Erythroblast (primary cell): ENCODE results near the gene GNAI2.
A peak's percentile ranks its signal among the peaks of the same experiment; 100 is the strongest.

Experiments
- GATA1 ChIP-seq: IDR thresholded peaks from 2 replicates; pipeline ENCODE4 v1.6.1; 2011; ENCODE audit warnings: low read depth, mild to moderate bottlenecking, control low read depth, low read length, moderate library complexity
- POLR2A ChIP-seq: IDR thresholded peaks from 2 replicates; pipeline ENCODE4 v1.6.1; 2011; ENCODE audit warnings: mild to moderate bottlenecking, low read length

DNA sequence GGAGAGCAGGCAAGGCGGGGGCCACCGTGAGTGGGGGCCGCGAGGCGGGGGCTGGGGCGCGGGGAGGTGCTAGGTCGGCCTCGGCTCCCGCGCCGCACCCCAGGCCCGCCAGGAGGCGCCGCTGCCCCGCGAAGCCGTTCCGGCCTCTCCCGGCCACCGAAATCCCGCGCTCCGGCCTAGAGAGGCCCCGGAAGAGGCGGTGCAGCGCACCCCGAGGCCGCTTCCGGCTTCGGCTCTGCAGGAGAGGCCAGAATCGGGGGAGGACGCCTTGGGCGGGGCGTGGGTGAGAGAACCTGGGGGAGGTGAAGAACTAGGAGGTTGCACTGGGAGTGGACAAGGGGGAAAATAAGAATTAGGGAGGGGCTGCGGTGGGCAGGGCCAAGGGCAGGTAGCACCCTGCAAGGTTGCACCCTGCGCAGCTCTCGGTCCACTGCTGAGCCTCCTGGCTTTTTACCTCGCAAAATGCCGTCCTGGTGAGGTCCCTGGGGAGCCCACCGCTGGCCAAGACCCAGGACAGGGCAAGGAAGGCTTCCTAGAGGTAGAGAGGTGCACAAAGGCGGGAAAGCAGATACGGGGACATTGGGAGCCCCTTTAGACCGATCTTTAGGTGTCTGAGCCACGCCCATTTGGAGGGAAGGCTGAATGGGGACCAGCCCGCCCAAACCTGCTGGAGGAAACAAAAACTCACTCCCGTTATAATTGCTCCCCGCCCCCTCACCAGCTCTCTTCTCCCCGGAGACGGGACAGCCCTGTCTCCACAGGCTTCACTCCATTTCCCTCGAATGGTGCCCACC lies 8.4 kb upstream of the GNAI2 start:
- TF ChIP-seq POLR2A (peak; percentile 44), GATA1 (no peak)
